Measurements from ENCODE around the gene RNF168.
"Not testable (repeated sequence)": the region's sequence is repeated elsewhere in the genome, so short reads cannot be mapped to it uniquely, and the experiment has no call there.

Gene RNF168

GRCh38 chr3:196503196-196504076 lies at the start of gene RNF168:
RNF168 (minus strand) TSS chr3:196503768; CDS start chr3:196503173, 595 bp downstream.
- DNase-seq (ENCODE audit: low spot score), result peak; percentile 95

- DNase-seq (ENCODE audit: low spot score), result no peak
Observed at GRCh38 chr3:196552253-196552652, 48.7 kb upstream of the RNF168 start.

GRCh38 chr3:196550172-196550571 lies 46.6 kb upstream of the RNF168 start:
- not testable (repeated sequence) for DNase-seq (ENCODE audit: low spot score)

GRCh38 chr3:196549312-196549711 lies 45.7 kb upstream of the RNF168 start:
- DNase-seq (ENCODE audit: low spot score), result not testable (repeated sequence)

GRCh38 chr3:196547067-196547466 lies 43.5 kb upstream of the RNF168 start:
- DNase-seq (ENCODE audit: low spot score), result peak; percentile 32

- no peak for DNase-seq (ENCODE audit: low spot score)
Observed at GRCh38 chr3:196546537-196546936, 43.0 kb upstream of the RNF168 start.

GRCh38 chr3:196544491-196544992 lies 41.0 kb upstream of the RNF168 start:
- no peak for DNase-seq (ENCODE audit: low spot score)

GRCh38 chr3:196541684-196542445 lies 38.3 kb upstream of the RNF168 start:
- no peak for DNase-seq (ENCODE audit: low spot score)

GRCh38 chr3:196537319-196537984 lies 33.9 kb upstream of the RNF168 start:
- DNase-seq (ENCODE audit: low spot score), result peak; percentile 42

- no peak for DNase-seq (ENCODE audit: low spot score)
Observed at GRCh38 chr3:196533260-196533681, 29.7 kb upstream of the RNF168 start.

GRCh38 chr3:196531418-196531817 lies 27.9 kb upstream of the RNF168 start:
- no peak for DNase-seq (ENCODE audit: low spot score)

GRCh38 chr3:196528639-196529233 lies 25.2 kb upstream of the RNF168 start:
- DNase-seq (ENCODE audit: low spot score), result peak; percentile 56

GRCh38 chr3:196525141-196525540 lies 21.6 kb upstream of the RNF168 start:
- DNase-seq (ENCODE audit: low spot score), result no peak

GRCh38 chr3:196524527-196524926 lies 21.0 kb upstream of the RNF168 start:
- DNase-seq (ENCODE audit: low spot score), result peak; percentile 45

GRCh38 chr3:196523841-196524240 lies 20.3 kb upstream of the RNF168 start:
- DNase-seq (ENCODE audit: low spot score), result no peak

GRCh38 chr3:196521291-196521690 lies 17.7 kb upstream of the RNF168 start:
- DNase-seq (ENCODE audit: low spot score), result not testable (repeated sequence)

GRCh38 chr3:196519718-196520082 lies 16.1 kb upstream of the RNF168 start:
- DNase-seq (ENCODE audit: low spot score), result peak; percentile 37

GRCh38 chr3:196518966-196519717 lies 15.6 kb upstream of the RNF168 start:
- peak; percentile 88 for DNase-seq (ENCODE audit: low spot score)

- DNase-seq (ENCODE audit: low spot score), result peak; percentile 64
Observed at GRCh38 chr3:196517919-196518318, 14.4 kb upstream of the RNF168 start.

- DNase-seq (ENCODE audit: low spot score), result no peak
Observed at GRCh38 chr3:196517162-196517800, 13.7 kb upstream of the RNF168 start.
